NCI-H2029 treated with DMSO at 0.1 percent for 48 hours (cell line): ENCODE results near the gene MRAP.
"Not testable (repeated sequence)": the region's sequence is repeated elsewhere in the genome, so short reads cannot be mapped to it uniquely, and the experiment has no call there.

Experiments
- DNase-seq: peaks from one replicate; lab custom pipeline; 2025; lab: John Stamatoyannopoulos, UW

The MRAP gene

GRCh38 chr21:32300117-32300681, 1.5 kb downstream of the MRAP start:
- no peak for DNase-seq

- DNase-seq, result no peak
Measured at GRCh38 chr21:32301596-32301995, 2.9 kb downstream of the MRAP start.

- DNase-seq, result no peak
Measured at GRCh38 chr21:32302560-32302959, 3.9 kb downstream of the MRAP start.

- no peak for DNase-seq
Measured at GRCh38 chr21:32303385-32303784, 4.7 kb downstream of the MRAP start.

- DNase-seq, result no peak
Measured at GRCh38 chr21:32304998-32305397, 6.3 kb downstream of the MRAP start.

- no peak for DNase-seq
Measured at GRCh38 chr21:32306021-32306780, 7.5 kb downstream of the MRAP start.

GRCh38 chr21:32307706-32308105, 9.1 kb downstream of the MRAP start:
- DNase-seq, result no peak

GRCh38 chr21:32308696-32309095, 10.0 kb downstream of the MRAP start:
- DNase-seq, result no peak

- no peak for DNase-seq
Measured at GRCh38 chr21:32309906-32310460, 11.3 kb downstream of the MRAP start.

- DNase-seq, result not testable (repeated sequence)
Measured at GRCh38 chr21:32310976-32311375, 12.3 kb downstream of the MRAP start.

- DNase-seq, result no peak
Measured at GRCh38 chr21:32311621-32312020, 13.0 kb downstream of the MRAP start.

GRCh38 chr21:32312326-32312725, 13.7 kb downstream of the MRAP start:
- DNase-seq, result no peak

GRCh38 chr21:32312976-32313375, 14.3 kb downstream of the MRAP start:
- DNase-seq, result no peak

GRCh38 chr21:32314806-32315205, 16.2 kb downstream of the MRAP start:
- DNase-seq, result no peak

GRCh38 chr21:32315511-32316281, 17.0 kb downstream of the MRAP start:
- no peak for DNase-seq

- DNase-seq, result no peak
Measured at GRCh38 chr21:32316361-32317215, 17.9 kb downstream of the MRAP start.

- DNase-seq, result no peak
Measured at GRCh38 chr21:32317726-32318125, 19.1 kb downstream of the MRAP start.

- DNase-seq, result no peak
Measured at GRCh38 chr21:32319012-32319411, 20.4 kb downstream of the MRAP start.

GRCh38 chr21:32320059-32320458, 21.4 kb downstream of the MRAP start:
- no peak for DNase-seq

- DNase-seq, result no peak
Measured at GRCh38 chr21:32320726-32321125, 22.1 kb downstream of the MRAP start.

- no peak for DNase-seq
Measured at GRCh38 chr21:32321480-32321879, 22.8 kb downstream of the MRAP start.

- no peak for DNase-seq
Measured at GRCh38 chr21:32322103-32322502, 23.4 kb downstream of the MRAP start.
